Mesendoderm (in vitro differentiated cells): ENCODE measurements around the gene GASK1A.
A peak's percentile ranks its signal among the peaks of the same experiment; 100 is the strongest.

ENCODE experiments used
- DNase-seq: peaks from one replicate; pipeline ENCODE4 v3.0.0; 2013
- H2AK5ac ChIP-seq: 2 replicates; pipeline ENCODE4 v1.6.1; 2013; ENCODE audit warnings: low read length, inconsistent platforms
- H2BK120ac ChIP-seq: 2 replicates; pipeline ENCODE4 v1.6.1; 2013; ENCODE audit warnings: low read depth, mild to moderate bottlenecking, low read length, moderate library complexity, mixed read lengths
- H2BK15ac ChIP-seq: replicated peaks from 2 replicates; pipeline ENCODE4 v1.6.1; 2013; ENCODE audit warnings: low read depth, mild to moderate bottlenecking, moderate library complexity
- H2BK5ac ChIP-seq: 2 replicates; pipeline ENCODE4 v1.6.1; 2013; ENCODE audit warnings: low read length, inconsistent platforms
- H3K18ac ChIP-seq: 2 replicates; pipeline ENCODE4 v1.6.1; 2013; ENCODE audit warnings: mild to moderate bottlenecking, low read length, mixed read lengths
- H3K23ac ChIP-seq: one replicate; pipeline ENCODE4 v1.6.1; 2013; ENCODE audit warnings: low read length
- H3K27ac ChIP-seq: 2 replicates; pipeline ENCODE4 v1.5.1; 2013; ENCODE audit warnings: low read depth, mild to moderate bottlenecking, inconsistent platforms, low read length, moderate library complexity
- H3K27me3 ChIP-seq: 2 replicates; pipeline ENCODE4 v1.6.1; 2013; ENCODE audit warnings: low read length, control low read depth, mild to moderate bottlenecking, inconsistent platforms; ENCODE audit not compliant: insufficient read depth, poor library complexity
- H3K36me3 ChIP-seq: 2 replicates; pipeline ENCODE4 v1.6.1; 2013; ENCODE audit warnings: low read length, inconsistent platforms; ENCODE audit not compliant: control insufficient read depth, insufficient read depth
- H3K4ac ChIP-seq: one replicate; pipeline ENCODE4 v1.6.1; 2013; ENCODE audit warnings: low read depth, mild to moderate bottlenecking, low read length, moderate library complexity
- H3K4me1 ChIP-seq: 2 replicates; pipeline ENCODE4 v1.6.1; 2013; ENCODE audit warnings: low read depth, low read length, inconsistent platforms; ENCODE audit not compliant: control insufficient read depth
- H3K4me2 ChIP-seq: 2 replicates; pipeline ENCODE4 v1.6.1; 2013; ENCODE audit warnings: low read length
- H3K4me3 ChIP-seq: 2 replicates; pipeline ENCODE4 v1.5.1; 2013; ENCODE audit warnings: mild to moderate bottlenecking, low read length
- H3K56ac ChIP-seq: one replicate; pipeline ENCODE4 v1.6.1; 2013; ENCODE audit warnings: low read length
- H3K79me1 ChIP-seq: 2 replicates; pipeline ENCODE4 v1.6.1; 2013; ENCODE audit warnings: low read length, inconsistent platforms
- H3K79me2 ChIP-seq: 2 replicates; pipeline ENCODE4 v1.6.1; 2013; ENCODE audit warnings: mild to moderate bottlenecking, low read length; ENCODE audit not compliant: control insufficient read depth, insufficient read depth
- H3K9ac ChIP-seq: 2 replicates; pipeline ENCODE4 v1.6.1; 2013; ENCODE audit warnings: low read length, inconsistent platforms
- H4K5ac ChIP-seq: one replicate; pipeline ENCODE4 v1.6.1; 2013; ENCODE audit warnings: low read length
- H4K8ac ChIP-seq: one replicate; pipeline ENCODE4 v1.6.1; 2013; ENCODE audit warnings: low read depth, mild to moderate bottlenecking, control low read depth, low read length, moderate library complexity
- WGBS: extraction: QIAGEN DNeasy Blood & Tissue Kit; methylation state at CpG from one replicate; pipeline ENCODE4 v1.1.7; 2013; ENCODE audit warnings: low lambda C conversion rate, missing lambda C conversion rate; ENCODE audit not compliant: insufficient coverage; ENCODE audit errors: extremely low coverage; 5-methylcytosine and 5-hydroxymethylcytosine counted together

The GASK1A gene

DNA sequence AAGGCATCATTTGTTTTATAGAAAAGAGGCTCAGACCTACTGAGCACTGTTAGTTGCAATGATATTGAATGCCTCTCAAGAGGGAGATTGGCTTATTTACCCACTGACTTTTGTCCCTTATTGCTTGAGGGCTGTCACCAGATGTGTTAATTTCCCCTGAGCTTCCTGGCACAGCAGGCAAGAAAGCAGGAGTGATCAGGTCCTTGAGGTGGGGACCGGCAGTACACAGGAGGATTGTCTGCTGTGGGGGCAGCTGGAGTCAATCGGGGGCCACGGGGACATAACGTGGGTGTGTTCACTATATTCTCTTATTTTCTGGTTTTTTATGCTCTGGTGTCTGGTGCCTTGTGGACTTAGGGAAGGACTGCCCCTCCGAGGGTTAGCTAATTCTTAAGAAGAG lies 44.6 kb downstream of the GASK1A start:
- H2BK15ac ChIP-seq = no peak overlapping the region

GRCh38 chr3:43024181-43024885 lies 45.2 kb downstream of the GASK1A start:
- no peak overlapping the region for H3K18ac ChIP-seq
- no peaks in the 10 kb centered on the region for H3K36me3 ChIP-seq
- H4K8ac ChIP-seq = no peak overlapping the region
- no peaks in the 10 kb centered on the region for H3K79me1 ChIP-seq
- no peaks in the 10 kb centered on the region for H3K79me2 ChIP-seq
- no peak overlapping the region for H2BK15ac ChIP-seq
- no peaks in the 10 kb centered on the region for H3K27me3 ChIP-seq
- H3K56ac ChIP-seq = no peak overlapping the region
- H2BK5ac ChIP-seq = no peak overlapping the region
- H3K27ac ChIP-seq = no peak overlapping the region
- H3K9ac ChIP-seq = no peak overlapping the region
- WGBS = no CpG with 5 or more reads among the region's 6 CpGs
- peaks cover 2% of the 10 kb centered on the region for H3K4me1 ChIP-seq
- H2AK5ac ChIP-seq = no peak overlapping the region
- no peak overlapping the region for H4K5ac ChIP-seq
- no peak overlapping the region for H2BK120ac ChIP-seq
- H3K23ac ChIP-seq = no peak overlapping the region
- peak; percentile 33 for DNase-seq
- H3K4ac ChIP-seq = no peak overlapping the region
- H3K4me3 ChIP-seq = no peak overlapping the region
- H3K4me2 ChIP-seq = no peak overlapping the region

More for the DNA sequence above, 44.6 kb downstream of the GASK1A start:
- H4K8ac ChIP-seq = no peak overlapping the region
- H3K79me2 ChIP-seq = no peaks in the 10 kb centered on the region
- H2BK120ac ChIP-seq = no peak overlapping the region
- H2BK5ac ChIP-seq = no peak overlapping the region
- WGBS = no CpG with 5 or more reads among the region's 5 CpGs
- no peak for DNase-seq
- no peak overlapping the region for H3K9ac ChIP-seq
- no peaks in the 10 kb centered on the region for H3K79me1 ChIP-seq
- no peak overlapping the region for H3K18ac ChIP-seq
- no peaks in the 10 kb centered on the region for H3K27me3 ChIP-seq
- H3K56ac ChIP-seq = no peak overlapping the region
- H3K4me1 ChIP-seq = peaks cover 2% of the 10 kb centered on the region
- H3K4me3 ChIP-seq = no peak overlapping the region
- no peak overlapping the region for H3K4me2 ChIP-seq
- H2AK5ac ChIP-seq = no peak overlapping the region
- H3K23ac ChIP-seq = no peak overlapping the region
- no peak overlapping the region for H3K4ac ChIP-seq
- H3K36me3 ChIP-seq = no peaks in the 10 kb centered on the region
- no peak overlapping the region for H4K5ac ChIP-seq
- H3K27ac ChIP-seq = peak overlapping the region; percentile 43

GRCh38 chr3:43025423-43025822 lies 46.3 kb downstream of the GASK1A start:
- no peaks in the 10 kb centered on the region for H3K79me2 ChIP-seq
- WGBS = no CpG with 5 or more reads among the region's 5 CpGs
- H3K56ac ChIP-seq = no peak overlapping the region
- no peak overlapping the region for H2AK5ac ChIP-seq
- no peaks in the 10 kb centered on the region for H3K27me3 ChIP-seq
- no peak overlapping the region for H3K9ac ChIP-seq
- no peak overlapping the region for H3K23ac ChIP-seq
- no peak overlapping the region for H3K4me3 ChIP-seq
- no peak overlapping the region for H2BK15ac ChIP-seq
- H3K4ac ChIP-seq = no peak overlapping the region
- peaks cover 2% of the 10 kb centered on the region for H3K4me1 ChIP-seq
- H3K18ac ChIP-seq = no peak overlapping the region
- DNase-seq = peak; percentile 66
- H3K27ac ChIP-seq = no peak overlapping the region
- H4K5ac ChIP-seq = no peak overlapping the region
- no peak overlapping the region for H3K4me2 ChIP-seq
- H4K8ac ChIP-seq = no peak overlapping the region
- H3K36me3 ChIP-seq = no peaks in the 10 kb centered on the region
- no peak overlapping the region for H2BK5ac ChIP-seq
- no peaks in the 10 kb centered on the region for H3K79me1 ChIP-seq
- no peak overlapping the region for H2BK120ac ChIP-seq

- Histone ChIP-seq H3K4ac (no peak overlapping the region), H3K4me2 (no peak overlapping the region), H4K5ac (no peak overlapping the region), H2BK120ac (no peak overlapping the region), H2BK15ac (no peak overlapping the region), H2AK5ac (no peak overlapping the region), H3K27me3 (no peaks in the 10 kb centered on the region), H3K79me2 (no peaks in the 10 kb centered on the region), H3K9ac (no peak overlapping the region), H3K4me3 (no peak overlapping the region), H3K4me1 (peaks cover 2% of the 10 kb centered on the region), H3K79me1 (no peaks in the 10 kb centered on the region), H3K36me3 (no peaks in the 10 kb centered on the region), H3K23ac (no peak overlapping the region), H3K18ac (no peak overlapping the region), H3K27ac (no peak overlapping the region), H4K8ac (no peak overlapping the region), H3K56ac (no peak overlapping the region), H2BK5ac (no peak overlapping the region)
- peak; percentile 19 for DNase-seq
- no CpG with 5 or more reads among the region's 1 CpG for WGBS
Measured at GRCh38 chr3:43028001-43028400, 48.9 kb downstream of the GASK1A start.

- no peak overlapping the region for H2BK5ac ChIP-seq
- H3K56ac ChIP-seq = no peak overlapping the region
- H3K9ac ChIP-seq = no peak overlapping the region
- peaks cover 2% of the 10 kb centered on the region for H3K4me1 ChIP-seq
- H3K23ac ChIP-seq = no peak overlapping the region
- H3K79me1 ChIP-seq = no peaks in the 10 kb centered on the region
- H3K18ac ChIP-seq = no peak overlapping the region
- H2AK5ac ChIP-seq = no peak overlapping the region
- no peaks in the 10 kb centered on the region for H3K27me3 ChIP-seq
- no peak overlapping the region for H3K4me2 ChIP-seq
- H3K27ac ChIP-seq = no peak overlapping the region
- H3K36me3 ChIP-seq = no peaks in the 10 kb centered on the region
- no peak for DNase-seq
- no peak overlapping the region for H2BK15ac ChIP-seq
- WGBS = no CpG with 5 or more reads among the region's 6 CpGs
- H2BK120ac ChIP-seq = no peak overlapping the region
- no peaks in the 10 kb centered on the region for H3K79me2 ChIP-seq
- no peak overlapping the region for H3K4me3 ChIP-seq
- no peak overlapping the region for H3K4ac ChIP-seq
- H4K8ac ChIP-seq = no peak overlapping the region
- H4K5ac ChIP-seq = no peak overlapping the region
Measured at GRCh38 chr3:43028678-43029490, 49.8 kb downstream of the GASK1A start.
